Measurements from ENCODE around the gene TFR2. TPM values are rescaled to one million over a fixed set of nuclear protein-coding genes. Genes with fewer than 3 reads are reported as not detected.

Gene TFR2
- total RNA-seq, 3 donors from 2014 or later: 0.48 TPM; not detected in 2

DNA sequence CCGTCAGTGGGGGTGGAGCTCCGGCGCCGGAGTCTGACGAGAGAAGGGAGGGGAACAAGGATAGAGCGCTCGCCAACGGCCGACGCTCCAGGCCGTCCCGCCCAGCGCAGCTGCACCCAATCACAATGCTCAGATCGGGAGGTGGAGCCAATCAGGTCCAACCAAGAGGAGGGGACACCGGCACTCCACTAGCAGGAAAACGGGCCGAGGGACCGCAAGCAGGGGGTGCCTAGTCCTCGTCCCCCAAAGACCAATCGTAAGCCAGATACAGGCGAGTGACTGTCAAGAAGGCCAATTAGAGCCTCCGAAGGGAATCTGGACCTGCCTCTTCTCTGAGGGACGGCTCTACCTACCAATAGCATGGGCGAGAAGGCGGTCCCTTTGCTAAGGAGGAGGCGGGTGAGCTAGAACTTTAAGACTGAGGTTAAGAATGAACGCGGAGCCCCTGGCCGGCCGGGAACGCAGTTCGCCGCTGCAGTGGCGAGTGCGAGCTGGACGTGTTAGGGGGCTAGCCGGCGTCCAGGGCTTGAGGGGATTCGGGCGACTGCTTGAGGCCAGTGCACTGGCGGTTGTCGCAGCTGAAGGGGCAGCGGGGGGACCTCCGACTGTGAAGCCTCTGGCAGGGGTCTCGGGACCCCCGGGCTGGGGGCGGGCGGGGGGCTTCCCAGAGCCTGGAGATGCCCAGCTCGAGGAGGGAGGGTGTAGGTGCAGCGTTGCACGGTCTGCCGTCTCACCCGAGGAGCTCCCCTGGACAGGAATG lies 54.9 kb downstream of the TFR2 start, which contains the start of gene FBXO24:
Gene FBXO24 (plus strand): TSS at position 63 of the 760 bp plus-strand sequence. CDS start 298 bp downstream, at position 361.
- Histone ChIP-seq H3K4me1 (peaks cover 5 to 23% of the 10 kb centered on the region in 2 donors), H3K9me3 (no peaks in the 10 kb centered on the region), H3K36me3 (peaks cover under 1% of the 10 kb centered on the region), H3K4me3 (peak within 1 kb of the TSS; percentile 91 to 97 (median 95)), H3K27me3 (no peaks in the 10 kb centered on the region), H3K27ac (peak within 1 kb of the TSS; percentile 98 to 99)
- DNase-seq (ENCODE audit: low spot score in 2 of 2): peak; percentile 100
- peak in 1 of 3 donors; percentile 21 for TF ChIP-seq POLR2AphosphoS5 (IDR thresholded peaks at IDR 0.05)
- TF ChIP-seq POLR2A (IDR thresholded peaks at IDR 0.05): no peak
- intact Hi-C loops (cut with DNase I; ENCODE audit: low total_unique reads): no loop called here

GRCh38 chr7:100585511-100586265 lies 55.7 kb downstream of the TFR2 start, which contains the start of gene LRCH4:
TSS of gene LRCH4 (minus strand) at chr7:100586129. CDS start at chr7:100586100, 29 bp downstream.
- no peaks in the 10 kb centered on the region for H3K9me3 ChIP-seq
- peak; percentile 53 to 56 for DNase-seq (ENCODE audit: low spot score in 2 of 2)
- H3K4me3 ChIP-seq: peak within 1 kb of the TSS; percentile 91 to 97 (median 95)
- H3K4me1 ChIP-seq: peaks cover 5 to 23% of the 10 kb centered on the region in 2 donors
- peak within 1 kb of the TSS; percentile 98 to 99 for H3K27ac ChIP-seq
- TF ChIP-seq POLR2A (IDR thresholded peaks at IDR 0.05) (peak; percentile 98), POLR2AphosphoS5 (IDR thresholded peaks at IDR 0.05) (peak; percentile 98 to 99 (median 98)), CTCF (IDR thresholded peaks at IDR 0.05) (no peak)
- H3K27me3 ChIP-seq: no peaks in the 10 kb centered on the region
- intact Hi-C loops (cut with DNase I; ENCODE audit: low total_unique reads): no loop called here
- peaks cover 7% of the 10 kb centered on the region for H3K36me3 ChIP-seq

GRCh38 chr7:100584683-100585510 lies 56.5 kb downstream of the TFR2 start:
- peak overlapping the region; percentile 91 to 97 (median 95) for H3K4me3 ChIP-seq
- peaks cover 7% of the 10 kb centered on the region for H3K36me3 ChIP-seq
- peak in 1 of 2 donors; percentile 53 for DNase-seq (ENCODE audit: low spot score in 2 of 2)
- H3K4me1 ChIP-seq: peaks cover 5 to 23% of the 10 kb centered on the region in 2 donors
- H3K27ac ChIP-seq: peak overlapping the region; percentile 98 to 99
- intact Hi-C loops (cut with DNase I; ENCODE audit: low total_unique reads): no loop called here
- H3K27me3 ChIP-seq: no peaks in the 10 kb centered on the region
- TF ChIP-seq POLR2A (IDR thresholded peaks at IDR 0.05) (no peak), POLR2AphosphoS5 (IDR thresholded peaks at IDR 0.05) (no peak), CTCF (IDR thresholded peaks at IDR 0.05) (no peak)
- no peaks in the 10 kb centered on the region for H3K9me3 ChIP-seq

- Histone ChIP-seq H3K4me1 (peaks cover 5 to 23% of the 10 kb centered on the region in 2 donors), H3K27me3 (no peaks in the 10 kb centered on the region), H3K36me3 (peaks cover 7% of the 10 kb centered on the region), H3K27ac (peak overlapping the region; percentile 98 to 99), H3K9me3 (no peaks in the 10 kb centered on the region), H3K4me3 (peak overlapping the region; percentile 91 to 97 (median 95))
- peak in 1 of 2 donors; percentile 43 for DNase-seq (ENCODE audit: low spot score in 2 of 2)
- TF ChIP-seq POLR2AphosphoS5 (IDR thresholded peaks at IDR 0.05) (no peak), POLR2A (IDR thresholded peaks at IDR 0.05) (no peak), CTCF (IDR thresholded peaks at IDR 0.05) (no peak)
- intact Hi-C loops (cut with DNase I; ENCODE audit: low total_unique reads): no loop called here
Measured at GRCh38 chr7:100584054-100584682, 57.2 kb downstream of the TFR2 start.

Measured in breast epithelium (tissue), 4 donors.